Measurements from ENCODE around the gene C3orf70.

DNA sequence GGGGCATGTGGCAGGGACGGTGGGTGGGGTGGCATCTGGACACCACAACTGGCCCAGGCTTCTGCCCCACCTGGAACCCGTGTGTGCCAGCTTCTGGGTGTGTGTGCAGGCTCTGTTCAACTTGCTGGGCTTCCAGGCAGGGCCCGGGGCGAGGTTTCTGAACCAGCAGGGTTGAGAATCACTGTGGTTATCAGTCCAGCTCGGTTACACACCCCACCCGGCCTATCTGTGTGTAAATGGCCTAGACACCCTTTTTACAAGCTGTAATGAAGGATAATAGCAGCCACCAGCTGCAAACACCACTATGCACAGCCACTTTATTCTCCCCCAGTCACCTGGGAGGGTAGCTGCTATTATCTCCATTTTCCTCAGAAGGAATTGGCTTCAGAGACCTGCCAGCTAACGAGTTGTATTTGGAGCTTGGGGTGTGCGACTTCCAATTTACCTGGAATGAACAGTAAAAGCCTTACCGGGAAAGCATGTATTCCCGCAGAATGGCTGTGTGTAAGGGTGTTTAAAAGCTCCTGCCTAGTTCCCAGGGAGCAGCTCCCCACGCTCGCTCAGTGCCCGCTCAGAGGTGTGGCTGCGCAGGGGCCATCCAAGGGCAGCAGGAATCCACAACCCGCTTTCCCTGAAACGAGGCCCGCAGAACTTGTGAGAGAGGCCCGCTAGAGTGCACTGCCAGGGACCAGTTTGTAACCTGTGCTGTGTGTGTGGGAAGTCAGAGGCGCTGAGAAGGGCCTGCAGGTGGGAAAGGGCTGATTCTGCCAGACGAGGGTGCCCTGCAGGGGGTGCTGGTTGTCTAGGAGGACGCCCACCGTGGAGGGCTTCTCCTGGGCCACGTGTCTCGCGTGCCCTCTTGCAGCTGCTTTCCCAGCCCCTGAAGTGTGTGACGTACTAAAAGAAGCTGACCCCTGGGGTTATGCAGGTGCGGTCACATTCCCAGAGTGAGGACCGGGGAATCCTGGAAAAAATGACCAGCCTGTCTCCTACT, 83.5 kb downstream of the C3orf70 start:
- TF ChIP-seq, protein P1, sequence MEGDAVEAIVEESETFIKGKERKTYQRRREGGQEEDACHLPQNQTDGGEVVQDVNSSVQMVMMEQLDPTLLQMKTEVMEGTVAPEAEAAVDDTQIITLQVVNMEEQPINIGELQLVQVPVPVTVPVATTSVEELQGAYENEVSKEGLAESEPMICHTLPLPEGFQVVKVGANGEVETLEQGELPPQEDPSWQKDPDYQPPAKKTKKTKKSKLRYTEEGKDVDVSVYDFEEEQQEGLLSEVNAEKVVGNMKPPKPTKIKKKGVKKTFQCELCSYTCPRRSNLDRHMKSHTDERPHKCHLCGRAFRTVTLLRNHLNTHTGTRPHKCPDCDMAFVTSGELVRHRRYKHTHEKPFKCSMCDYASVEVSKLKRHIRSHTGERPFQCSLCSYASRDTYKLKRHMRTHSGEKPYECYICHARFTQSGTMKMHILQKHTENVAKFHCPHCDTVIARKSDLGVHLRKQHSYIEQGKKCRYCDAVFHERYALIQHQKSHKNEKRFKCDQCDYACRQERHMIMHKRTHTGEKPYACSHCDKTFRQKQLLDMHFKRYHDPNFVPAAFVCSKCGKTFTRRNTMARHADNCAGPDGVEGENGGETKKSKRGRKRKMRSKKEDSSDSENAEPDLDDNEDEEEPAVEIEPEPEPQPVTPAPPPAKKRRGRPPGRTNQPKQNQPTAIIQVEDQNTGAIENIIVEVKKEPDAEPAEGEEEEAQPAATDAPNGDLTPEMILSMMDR (IDR thresholded peaks at IDR 0.05; ENCODE audit: insufficient read depth, low read length), result no peak
- TF ChIP-seq, protein P2, sequence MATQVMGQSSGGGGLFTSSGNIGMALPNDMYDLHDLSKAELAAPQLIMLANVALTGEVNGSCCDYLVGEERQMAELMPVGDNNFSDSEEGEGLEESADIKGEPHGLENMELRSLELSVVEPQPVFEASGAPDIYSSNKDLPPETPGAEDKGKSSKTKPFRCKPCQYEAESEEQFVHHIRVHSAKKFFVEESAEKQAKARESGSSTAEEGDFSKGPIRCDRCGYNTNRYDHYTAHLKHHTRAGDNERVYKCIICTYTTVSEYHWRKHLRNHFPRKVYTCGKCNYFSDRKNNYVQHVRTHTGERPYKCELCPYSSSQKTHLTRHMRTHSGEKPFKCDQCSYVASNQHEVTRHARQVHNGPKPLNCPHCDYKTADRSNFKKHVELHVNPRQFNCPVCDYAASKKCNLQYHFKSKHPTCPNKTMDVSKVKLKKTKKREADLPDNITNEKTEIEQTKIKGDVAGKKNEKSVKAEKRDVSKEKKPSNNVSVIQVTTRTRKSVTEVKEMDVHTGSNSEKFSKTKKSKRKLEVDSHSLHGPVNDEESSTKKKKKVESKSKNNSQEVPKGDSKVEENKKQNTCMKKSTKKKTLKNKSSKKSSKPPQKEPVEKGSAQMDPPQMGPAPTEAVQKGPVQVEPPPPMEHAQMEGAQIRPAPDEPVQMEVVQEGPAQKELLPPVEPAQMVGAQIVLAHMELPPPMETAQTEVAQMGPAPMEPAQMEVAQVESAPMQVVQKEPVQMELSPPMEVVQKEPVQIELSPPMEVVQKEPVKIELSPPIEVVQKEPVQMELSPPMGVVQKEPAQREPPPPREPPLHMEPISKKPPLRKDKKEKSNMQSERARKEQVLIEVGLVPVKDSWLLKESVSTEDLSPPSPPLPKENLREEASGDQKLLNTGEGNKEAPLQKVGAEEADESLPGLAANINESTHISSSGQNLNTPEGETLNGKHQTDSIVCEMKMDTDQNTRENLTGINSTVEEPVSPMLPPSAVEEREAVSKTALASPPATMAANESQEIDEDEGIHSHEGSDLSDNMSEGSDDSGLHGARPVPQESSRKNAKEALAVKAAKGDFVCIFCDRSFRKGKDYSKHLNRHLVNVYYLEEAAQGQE (IDR thresholded peaks at IDR 0.05; ENCODE audit: insufficient replicate concordance, low read depth), result no peak
- no peak for TF ChIP-seq GABPA (IDR thresholded peaks at IDR 0.05; ENCODE audit: low read depth)
- TF ChIP-seq POLR2AphosphoS5 (IDR thresholded peaks at IDR 0.05; ENCODE audit: low read depth), result no peak
